ENCODE data around the gene GRIFIN.
"Not testable (repeated sequence)": the region's sequence is repeated elsewhere in the genome, so short reads cannot be mapped to it uniquely, and the experiment has no call there.

The GRIFIN gene

GRCh38 chr7:2453849-2454248 lies 22.3 kb downstream of the GRIFIN start:
- not testable (repeated sequence) for DNase-seq (ENCODE audit: low read depth in 2 of 2)

- DNase-seq (ENCODE audit: low read depth in 2 of 2) = no peak
These were observed 23.4 kb downstream of the GRIFIN start for GRCh38 chr7:2452643-2453270.

GRCh38 chr7:2452074-2452507 lies 24.1 kb downstream of the GRIFIN start:
- DNase-seq (ENCODE audit: low read depth in 2 of 2) = no peak

GRCh38 chr7:2451171-2452073 lies 24.8 kb downstream of the GRIFIN start:
- DNase-seq (ENCODE audit: low read depth in 2 of 2) = peak; percentile 55 to 73

GRCh38 chr7:2450198-2451107 lies 25.7 kb downstream of the GRIFIN start:
- DNase-seq (ENCODE audit: low read depth in 2 of 2) = no peak

- no peak for DNase-seq (ENCODE audit: low read depth in 2 of 2)
These were observed 29.5 kb downstream of the GRIFIN start for GRCh38 chr7:2446676-2447075.

- DNase-seq (ENCODE audit: low read depth in 2 of 2) = no peak
These were observed 30.2 kb downstream of the GRIFIN start for GRCh38 chr7:2445898-2446555.

GRCh38 chr7:2445047-2445446 lies 31.2 kb downstream of the GRIFIN start:
- no peak for DNase-seq (ENCODE audit: low read depth in 2 of 2)

GRCh38 chr7:2444476-2444875 lies 31.7 kb downstream of the GRIFIN start:
- DNase-seq (ENCODE audit: low read depth in 2 of 2) = no peak

- no peak for DNase-seq (ENCODE audit: low read depth in 2 of 2)
These were observed 32.7 kb downstream of the GRIFIN start for GRCh38 chr7:2443491-2443890.

GRCh38 chr7:2441430-2442058 lies 34.7 kb downstream of the GRIFIN start:
- no peak for DNase-seq (ENCODE audit: low read depth in 2 of 2)

GRCh38 chr7:2440608-2441245 lies 35.5 kb downstream of the GRIFIN start:
- no peak for DNase-seq (ENCODE audit: low read depth in 2 of 2)

GRCh38 chr7:2438775-2439174 lies 37.4 kb downstream of the GRIFIN start:
- no peak for DNase-seq (ENCODE audit: low read depth in 2 of 2)

GRCh38 chr7:2438186-2438585 lies 38.0 kb downstream of the GRIFIN start:
- DNase-seq (ENCODE audit: low read depth in 2 of 2) = no peak

GRCh38 chr7:2437537-2438148 lies 38.6 kb downstream of the GRIFIN start:
- no peak for DNase-seq (ENCODE audit: low read depth in 2 of 2)

GRCh38 chr7:2437136-2437535 lies 39.1 kb downstream of the GRIFIN start:
- DNase-seq (ENCODE audit: low read depth in 2 of 2) = no peak

- no peak for DNase-seq (ENCODE audit: low read depth in 2 of 2)
These were observed 39.7 kb downstream of the GRIFIN start for GRCh38 chr7:2436341-2437104.

- DNase-seq (ENCODE audit: low read depth in 2 of 2) = no peak
These were observed 41.1 kb downstream of the GRIFIN start for GRCh38 chr7:2435146-2435545.
